OCI-LY1 (cell line): ENCODE measurements around the gene RORB.

Experiments used
- H2AFZ ChIP-seq: fragments of 200-600 bp; sonication (generic), shearing (Covaris generic); 2 replicates; pipeline ENCODE4 v1.6.0; 2014; ENCODE audit warnings: antibody characterized with exemption, mild to moderate bottlenecking, low read length
- H3F3A ChIP-seq: fragments of 200-600 bp; sonication (generic), shearing (Covaris generic); 2 replicates; pipeline ENCODE4 v1.6.0; 2014; ENCODE audit warnings: mild to moderate bottlenecking, antibody characterized with exemption, low read length, moderate library complexity; ENCODE audit not compliant: insufficient read depth
- H3K27ac ChIP-seq: fragments of 200-600 bp; sonication (generic); 2 replicates; pipeline ENCODE4 v1.5.1; 2014; ENCODE audit warnings: low read length, mixed run types, mild to moderate bottlenecking, low read depth; ENCODE audit not compliant: poor library complexity, severe bottlenecking
- H3K27me3 ChIP-seq: fragments of 200-600 bp; sonication (generic); 2 replicates; pipeline ENCODE4 v1.6.0; 2014; ENCODE audit warnings: antibody characterized with exemption, mild to moderate bottlenecking, low read length, moderate library complexity; ENCODE audit not compliant: insufficient read depth
- H3K36me3 ChIP-seq: fragments of 200-600 bp; sonication (generic); 2 replicates; pipeline ENCODE4 v1.6.1; 2014; ENCODE audit warnings: mild to moderate bottlenecking, antibody characterized with exemption, low read length, moderate library complexity, mixed read lengths; ENCODE audit not compliant: insufficient read depth
- H3K4me1 ChIP-seq: fragments of 200-600 bp; sonication (generic); 2 replicates; pipeline ENCODE4 v1.5.1; 2014; ENCODE audit warnings: mild to moderate bottlenecking, low read length, moderate library complexity; ENCODE audit not compliant: insufficient read depth, severe bottlenecking
- H3K4me2 ChIP-seq: fragments of 200-600 bp; sonication (generic), shearing (Covaris generic); 2 replicates; pipeline ENCODE4 v1.6.1; 2014; ENCODE audit warnings: low read length
- H3K4me3 ChIP-seq: fragments of 200-600 bp; sonication (generic); 2 replicates; pipeline ENCODE4 v1.5.1; 2014; ENCODE audit warnings: low read length, low read depth, mild to moderate bottlenecking, mixed read lengths; ENCODE audit not compliant: poor library complexity, severe bottlenecking
- H3K79me2 ChIP-seq: fragments of 200-600 bp; shearing (Covaris generic); 2 replicates; pipeline ENCODE4 v1.6.1; 2016; ENCODE audit warnings: mixed run types, low read length, mixed read lengths; ENCODE audit not compliant: insufficient read depth
- H3K9ac ChIP-seq: fragments of 200-600 bp; sonication (generic), shearing (Covaris generic); 2 replicates; pipeline ENCODE4 v1.6.1; 2014; ENCODE audit warnings: mild to moderate bottlenecking, low read length, mixed read lengths
- H3K9me2 ChIP-seq: fragments of 200-600 bp; sonication (generic), shearing (Covaris generic); 2 replicates; pipeline ENCODE4 v1.6.1; 2014; ENCODE audit warnings: low read depth, mild to moderate bottlenecking, low read length, mixed read lengths
- H3K9me3 ChIP-seq: fragments of 200-600 bp; shearing (Covaris generic); 2 replicates; pipeline ENCODE4 v1.6.1; 2014; ENCODE audit warnings: low read length, mixed read lengths
- H4K20me1 ChIP-seq: fragments of 200-600 bp; sonication (generic), shearing (Covaris generic); 2 replicates; pipeline ENCODE4 v1.6.0; 2016; ENCODE audit warnings: mild to moderate bottlenecking, low read length; ENCODE audit not compliant: insufficient read depth
- CTCF ChIP-seq: fragments of 200-600 bp; sonication (generic), shearing (Covaris generic); IDR thresholded peaks from 2 replicates; pipeline ENCODE4 v1.5.1; 2017; ENCODE audit warnings: mild to moderate bottlenecking, antibody characterized with exemption, low read length, moderate library complexity, mixed read lengths
- EZH2 ChIP-seq: fragments of 200-600 bp; sonication (generic), shearing (Covaris generic); IDR thresholded peaks from 2 replicates; pipeline ENCODE4 v1.8.0; 2017; ENCODE audit warnings: borderline replicate concordance, mixed run types, mild to moderate bottlenecking, antibody characterized with exemption, low read length, moderate library complexity, mixed read lengths

The RORB gene

DNA sequence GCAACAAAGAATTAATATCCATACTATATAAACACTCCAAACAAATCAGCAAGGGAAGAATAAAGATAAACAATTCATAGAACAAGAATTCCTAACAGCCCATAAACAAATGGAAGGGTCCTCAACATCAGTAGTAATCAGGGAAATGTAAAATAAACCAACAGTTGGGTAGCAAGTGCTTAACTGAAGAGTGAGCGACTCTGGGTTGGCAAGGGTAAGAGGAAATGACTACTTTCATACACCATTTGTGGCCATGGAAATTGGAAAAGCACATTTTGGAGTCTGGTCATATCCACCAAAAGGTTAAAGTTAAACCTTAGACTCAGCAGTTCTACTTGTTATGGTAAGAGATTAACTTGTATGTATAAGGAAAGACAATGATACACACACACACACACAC lies 17.4 kb upstream of the RORB start:
- TF ChIP-seq CTCF (no peak), EZH2 (no peak)
- Histone ChIP-seq H3K9me3 (no peaks in the 10 kb centered on the region), H3K4me1 (no peaks in the 10 kb centered on the region), H3K27ac (no peak overlapping the region), H3K9me2 (no peaks in the 10 kb centered on the region), H3K9ac (no peak overlapping the region), H3K4me2 (no peak overlapping the region), H2AFZ (no peak overlapping the region), H3K4me3 (no peak overlapping the region), H4K20me1 (no peaks in the 10 kb centered on the region), H3K36me3 (no peaks in the 10 kb centered on the region), H3K79me2 (no peaks in the 10 kb centered on the region), H3F3A (no peaks in the 10 kb centered on the region), H3K27me3 (no peaks in the 10 kb centered on the region)

- H3K9me2 ChIP-seq: no peaks in the 10 kb centered on the region
- no peaks in the 10 kb centered on the region for H3K4me1 ChIP-seq
- no peak overlapping the region for H3K4me2 ChIP-seq
- H2AFZ ChIP-seq: no peak overlapping the region
- no peaks in the 10 kb centered on the region for H3K79me2 ChIP-seq
- TF ChIP-seq CTCF (no peak), EZH2 (no peak)
- no peak overlapping the region for H3K27ac ChIP-seq
- H3F3A ChIP-seq: no peaks in the 10 kb centered on the region
- no peaks in the 10 kb centered on the region for H4K20me1 ChIP-seq
- H3K9ac ChIP-seq: no peak overlapping the region
- no peaks in the 10 kb centered on the region for H3K36me3 ChIP-seq
- no peak overlapping the region for H3K4me3 ChIP-seq
- no peaks in the 10 kb centered on the region for H3K9me3 ChIP-seq
- no peaks in the 10 kb centered on the region for H3K27me3 ChIP-seq
These were observed 9.7 kb upstream of the RORB start for GRCh38 chr9:74487395-74487794.

DNA sequence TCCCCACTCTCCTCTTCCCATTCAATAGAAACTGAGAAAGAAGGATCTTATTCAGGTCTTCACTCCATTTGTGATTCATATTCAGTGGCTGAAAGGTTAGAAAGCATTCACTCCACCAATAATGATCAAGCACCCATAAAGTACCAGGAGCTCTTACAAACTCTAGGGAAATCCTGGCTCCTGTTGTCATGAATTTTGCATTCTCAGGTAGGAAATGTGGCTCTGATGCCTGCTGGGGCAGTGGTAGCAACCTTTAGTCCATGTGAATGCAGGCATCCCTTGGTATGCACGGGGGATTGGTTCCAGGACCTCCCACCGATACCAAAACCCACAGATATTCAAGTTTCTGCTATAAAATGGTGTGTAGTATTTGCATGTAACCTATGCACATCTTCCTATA lies 3.6 kb upstream of the RORB start:
- H3K4me1 ChIP-seq: no peaks in the 10 kb centered on the region
- H2AFZ ChIP-seq: no peak overlapping the region
- H3K4me2 ChIP-seq: no peak overlapping the region
- H3K27me3 ChIP-seq: no peaks in the 10 kb centered on the region
- TF ChIP-seq EZH2 (no peak), CTCF (no peak)
- H3K36me3 ChIP-seq: no peaks in the 10 kb centered on the region
- H3K4me3 ChIP-seq: no peak overlapping the region
- no peak overlapping the region for H3K27ac ChIP-seq
- H3K79me2 ChIP-seq: no peaks in the 10 kb centered on the region
- H4K20me1 ChIP-seq: no peaks in the 10 kb centered on the region
- H3F3A ChIP-seq: no peaks in the 10 kb centered on the region
- H3K9me2 ChIP-seq: no peaks in the 10 kb centered on the region
- H3K9me3 ChIP-seq: no peaks in the 10 kb centered on the region
- H3K9ac ChIP-seq: no peak overlapping the region
